ENCODE data around the gene GPR65. TPM values are rescaled to one million over a fixed set of nuclear protein-coding genes. Genes with fewer than 3 reads are reported as not detected.

Gene GPR65
- total and polyA plus RNA-seq, 2 donors (not counting 1 experiment from before 2014, with no cell fraction given), result 8.7 to 13.4 TPM

GRCh38 chr14:88044444-88044758 lies 39.5 kb downstream of the GPR65 start:
- H3K4me1 Mint-ChIP-seq, result no peaks in the 10 kb centered on the region
- TF ChIP-seq EZH2 (IDR thresholded peaks at IDR 0.05; ENCODE audit: borderline replicate concordance, insufficient read depth, low read depth, low read length, poor library complexity, severe bottlenecking) (no peak), CTCF (IDR thresholded peaks at IDR 0.05) (no peak)
- H3K9me3 ChIP-seq (ENCODE audit: control extremely low read depth in 1 of 3, control insufficient read depth in 2 of 3, insufficient read depth in 1 of 3, low read length in 2 of 3), result no peaks in the 10 kb centered on the region
- H3K4me1 ChIP-seq (ENCODE audit: control insufficient read depth in 2 of 2, insufficient read depth in 2 of 2, low read length in 2 of 2), result no peaks in the 10 kb centered on the region
- no peaks in the 10 kb centered on the region for H3K27me3 ChIP-seq (replicated peaks in 1 of 4; ENCODE audit: control extremely low read depth in 1 of 4, control insufficient read depth in 3 of 4, insufficient read depth in 4 of 4, low read length in 3 of 4)
- H3K4me2 ChIP-seq (replicated peaks; ENCODE audit: low read depth, low read length, poor library complexity, severe bottlenecking), result no peak overlapping the region
- H3K4me3 Mint-ChIP-seq, result no peak overlapping the region
- H3K36me3 ChIP-seq (replicated peaks in 1 of 2; ENCODE audit: control extremely low read depth in 1 of 2, control insufficient read depth in 1 of 2, extremely low read depth in 1 of 2, insufficient read depth in 2 of 2, low read length in 1 of 2), result no peaks in the 10 kb centered on the region
- ChIA-PET CTCF (no interaction called here), POLR2A (no interaction called here)
- H4K20me1 ChIP-seq (ENCODE audit: control insufficient read depth, insufficient read depth, low read length, poor library complexity, severe bottlenecking), result no peaks in the 10 kb centered on the region
- H3K79me2 ChIP-seq (ENCODE audit: control insufficient read depth, insufficient read depth, low read length), result no peaks in the 10 kb centered on the region
- intact Hi-C loops (cut with micrococcal nuclease), result no loop called here
- no CpG with 5 or more reads among the region's 1 CpG for WGBS (ENCODE audit: insufficient coverage)
- no peak for ATAC-seq (ENCODE audit: low read depth)
- no peak overlapping the region for H3K4me3 ChIP-seq (ENCODE audit: control extremely low read depth in 1 of 5, extremely low read depth in 1 of 5, insufficient read depth in 1 of 5, low read depth in 2 of 5, low read length in 4 of 5)
- H3K27ac Mint-ChIP-seq, result no peak overlapping the region
- H3K27me3 Mint-ChIP-seq, result peaks cover 5% of the 10 kb centered on the region
- no peaks in the 10 kb centered on the region for H3K9me3 Mint-ChIP-seq (ENCODE audit: insufficient read depth)
- no peak overlapping the region for H3K9ac ChIP-seq (ENCODE audit: low read length)
- no peak for DNase-seq
- no peak overlapping the region for H2AFZ ChIP-seq (ENCODE audit: insufficient read depth, low read depth, low read length, poor library complexity, severe bottlenecking)
- H3K27ac ChIP-seq (ENCODE audit: low read length in 2 of 2), result no peak overlapping the region

GRCh38 chr14:88044776-88045446 lies 40.0 kb downstream of the GPR65 start:
- no peaks in the 10 kb centered on the region for H4K20me1 ChIP-seq (ENCODE audit: control insufficient read depth, insufficient read depth, low read length, poor library complexity, severe bottlenecking)
- no peak overlapping the region for H3K4me3 ChIP-seq (ENCODE audit: control extremely low read depth in 1 of 5, extremely low read depth in 1 of 5, insufficient read depth in 1 of 5, low read depth in 2 of 5, low read length in 4 of 5)
- ChIA-PET POLR2A (no interaction called here), CTCF (no interaction called here)
- H3K4me1 Mint-ChIP-seq, result no peaks in the 10 kb centered on the region
- H3K9me3 ChIP-seq (ENCODE audit: control extremely low read depth in 1 of 3, control insufficient read depth in 2 of 3, insufficient read depth in 1 of 3, low read length in 2 of 3), result no peaks in the 10 kb centered on the region
- no peaks in the 10 kb centered on the region for H3K4me1 ChIP-seq (ENCODE audit: control insufficient read depth in 2 of 2, insufficient read depth in 2 of 2, low read length in 2 of 2)
- intact Hi-C loops (cut with micrococcal nuclease), result no loop called here
- H3K4me2 ChIP-seq (replicated peaks; ENCODE audit: low read depth, low read length, poor library complexity, severe bottlenecking), result no peak overlapping the region
- no peak overlapping the region for H3K27ac ChIP-seq (ENCODE audit: low read length in 2 of 2)
- H3K36me3 ChIP-seq (replicated peaks in 1 of 2; ENCODE audit: control extremely low read depth in 1 of 2, control insufficient read depth in 1 of 2, extremely low read depth in 1 of 2, insufficient read depth in 2 of 2, low read length in 1 of 2), result no peaks in the 10 kb centered on the region
- H2AFZ ChIP-seq (ENCODE audit: insufficient read depth, low read depth, low read length, poor library complexity, severe bottlenecking), result no peak overlapping the region
- no peak overlapping the region for H3K9ac ChIP-seq (ENCODE audit: low read length)
- H3K4me3 Mint-ChIP-seq, result no peak overlapping the region
- H3K79me2 ChIP-seq (ENCODE audit: control insufficient read depth, insufficient read depth, low read length), result no peaks in the 10 kb centered on the region
- peaks cover 5% of the 10 kb centered on the region for H3K27me3 Mint-ChIP-seq
- no peak for TF ChIP-seq CTCF (IDR thresholded peaks at IDR 0.05)
- TF ChIP-seq EZH2 (IDR thresholded peaks at IDR 0.05; ENCODE audit: borderline replicate concordance, insufficient read depth, low read depth, low read length, poor library complexity, severe bottlenecking), result no peak
- DNase-seq (no peak), ATAC-seq (ENCODE audit: low read depth) (no peak)
- no peaks in the 10 kb centered on the region for H3K27me3 ChIP-seq (replicated peaks in 1 of 4; ENCODE audit: control extremely low read depth in 1 of 4, control insufficient read depth in 3 of 4, insufficient read depth in 4 of 4, low read length in 3 of 4)
- no peaks in the 10 kb centered on the region for H3K9me3 Mint-ChIP-seq (ENCODE audit: insufficient read depth)
- H3K27ac Mint-ChIP-seq, result no peak overlapping the region
- WGBS (ENCODE audit: insufficient coverage), result 75% methylated on average over 1 of the region's 4 CpGs

Measured in B cell (primary cell).